T-helper 2 cell treated with Interferon-gamma antibody and Interleukin-4, amounts not matched to agents 5 μg/mL and 100 μg/mL, for 36 hours (primary cell): ENCODE measurements around the gene TBC1D7.

Experiments
- DNase-seq: peaks from one replicate; pipeline ENCODE4 v3.0.0; 2021; ENCODE audit warnings: low spot score
- H3K27ac Mint-ChIP-seq: one replicate; pipeline ENCODE4 v1.8.0; 2021; ENCODE audit warnings: mild to moderate bottlenecking, mixed read lengths
- H3K27me3 Mint-ChIP-seq: one replicate; pipeline ENCODE4 v1.8.0; 2021; ENCODE audit warnings: low read depth, mixed read lengths
- H3K36me3 Mint-ChIP-seq: one replicate; pipeline ENCODE4 v1.8.0; 2021; ENCODE audit warnings: low read depth, mixed read lengths
- H3K4me1 Mint-ChIP-seq: one replicate; pipeline ENCODE4 v1.8.0; 2021; ENCODE audit warnings: low read depth, mixed read lengths
- H3K4me3 Mint-ChIP-seq: one replicate; pipeline ENCODE4 v1.8.0; 2022; ENCODE audit warnings: mild to moderate bottlenecking, moderate library complexity, mixed read lengths
- H3K9me3 Mint-ChIP-seq: one replicate; pipeline ENCODE4 v1.8.0; 2021; ENCODE audit warnings: mixed read lengths

Gene TBC1D7

GRCh38 chr6:13286181-13286580 lies 42.2 kb downstream of the TBC1D7 start:
- H3K9me3 Mint-ChIP-seq: peaks cover 32% of the 10 kb centered on the region
- no peaks in the 10 kb centered on the region for H3K27me3 Mint-ChIP-seq
- no peaks in the 10 kb centered on the region for H3K4me1 Mint-ChIP-seq
- H3K4me3 Mint-ChIP-seq: no peak overlapping the region
- DNase-seq: no peak
- peaks cover 34% of the 10 kb centered on the region for H3K36me3 Mint-ChIP-seq
- no peak overlapping the region for H3K27ac Mint-ChIP-seq

- Mint-ChIP-seq H3K36me3 (peaks cover 32% of the 10 kb centered on the region), H3K9me3 (peaks cover 32% of the 10 kb centered on the region), H3K4me3 (no peak overlapping the region), H3K4me1 (no peaks in the 10 kb centered on the region), H3K27ac (no peak overlapping the region), H3K27me3 (no peaks in the 10 kb centered on the region)
- no peak for DNase-seq
Measured at GRCh38 chr6:13285705-13286104, 42.6 kb downstream of the TBC1D7 start.

- Mint-ChIP-seq H3K36me3 (peaks cover 24% of the 10 kb centered on the region), H3K9me3 (peaks cover 27% of the 10 kb centered on the region), H3K27me3 (no peaks in the 10 kb centered on the region), H3K27ac (no peak overlapping the region), H3K4me1 (no peaks in the 10 kb centered on the region), H3K4me3 (no peak overlapping the region)
- no peak for DNase-seq
Measured at GRCh38 chr6:13284646-13285045, 43.7 kb downstream of the TBC1D7 start.

- no peak for DNase-seq
- Mint-ChIP-seq H3K36me3 (peaks cover 14% of the 10 kb centered on the region), H3K4me3 (no peak overlapping the region), H3K27me3 (no peaks in the 10 kb centered on the region), H3K4me1 (no peaks in the 10 kb centered on the region), H3K27ac (no peak overlapping the region), H3K9me3 (peaks cover 25% of the 10 kb centered on the region)
Measured at GRCh38 chr6:13283331-13283730, 45.0 kb downstream of the TBC1D7 start.

GRCh38 chr6:13282393-13283069 lies 45.8 kb downstream of the TBC1D7 start:
- H3K27ac Mint-ChIP-seq: no peak overlapping the region
- H3K4me3 Mint-ChIP-seq: no peak overlapping the region
- DNase-seq: no peak
- H3K4me1 Mint-ChIP-seq: no peaks in the 10 kb centered on the region
- peaks cover 11% of the 10 kb centered on the region for H3K36me3 Mint-ChIP-seq
- H3K9me3 Mint-ChIP-seq: peaks cover 21% of the 10 kb centered on the region
- H3K27me3 Mint-ChIP-seq: no peaks in the 10 kb centered on the region

- Mint-ChIP-seq H3K27ac (no peak overlapping the region), H3K4me1 (no peaks in the 10 kb centered on the region), H3K9me3 (peaks cover 13% of the 10 kb centered on the region), H3K4me3 (no peak overlapping the region), H3K36me3 (peaks cover 4% of the 10 kb centered on the region), H3K27me3 (no peaks in the 10 kb centered on the region)
- DNase-seq: no peak
Measured at GRCh38 chr6:13281686-13282085, 46.7 kb downstream of the TBC1D7 start.

- H3K4me3 Mint-ChIP-seq: no peak overlapping the region
- H3K27me3 Mint-ChIP-seq: no peaks in the 10 kb centered on the region
- H3K4me1 Mint-ChIP-seq: no peaks in the 10 kb centered on the region
- no peaks in the 10 kb centered on the region for H3K9me3 Mint-ChIP-seq
- no peaks in the 10 kb centered on the region for H3K36me3 Mint-ChIP-seq
- no peak overlapping the region for H3K27ac Mint-ChIP-seq
- no peak for DNase-seq
Measured at GRCh38 chr6:13280254-13280653, 48.1 kb downstream of the TBC1D7 start.

GRCh38 chr6:13278991-13279390 lies 49.3 kb downstream of the TBC1D7 start:
- no peak overlapping the region for H3K4me3 Mint-ChIP-seq
- H3K9me3 Mint-ChIP-seq: no peaks in the 10 kb centered on the region
- no peak for DNase-seq
- H3K27me3 Mint-ChIP-seq: no peaks in the 10 kb centered on the region
- no peaks in the 10 kb centered on the region for H3K36me3 Mint-ChIP-seq
- no peak overlapping the region for H3K27ac Mint-ChIP-seq
- H3K4me1 Mint-ChIP-seq: peaks cover 4% of the 10 kb centered on the region

GRCh38 chr6:13278164-13278563 lies 50.2 kb downstream of the TBC1D7 start:
- no peak overlapping the region for H3K27ac Mint-ChIP-seq
- H3K4me1 Mint-ChIP-seq: peaks cover 11% of the 10 kb centered on the region
- DNase-seq: no peak
- H3K9me3 Mint-ChIP-seq: no peaks in the 10 kb centered on the region
- H3K36me3 Mint-ChIP-seq: no peaks in the 10 kb centered on the region
- H3K4me3 Mint-ChIP-seq: no peak overlapping the region
- no peaks in the 10 kb centered on the region for H3K27me3 Mint-ChIP-seq

- Mint-ChIP-seq H3K27me3 (peaks cover 2% of the 10 kb centered on the region), H3K4me1 (peaks cover 12% of the 10 kb centered on the region), H3K36me3 (no peaks in the 10 kb centered on the region), H3K4me3 (no peak overlapping the region), H3K27ac (no peak overlapping the region), H3K9me3 (no peaks in the 10 kb centered on the region)
- DNase-seq: no peak
Measured at GRCh38 chr6:13277231-13277630, 51.1 kb downstream of the TBC1D7 start.

GRCh38 chr6:13275435-13275989 lies 52.8 kb downstream of the TBC1D7 start:
- no peak overlapping the region for H3K27ac Mint-ChIP-seq
- peaks cover 12% of the 10 kb centered on the region for H3K4me1 Mint-ChIP-seq
- H3K4me3 Mint-ChIP-seq: no peak overlapping the region
- DNase-seq: no peak
- H3K9me3 Mint-ChIP-seq: no peaks in the 10 kb centered on the region
- H3K36me3 Mint-ChIP-seq: no peaks in the 10 kb centered on the region
- peaks cover 3% of the 10 kb centered on the region for H3K27me3 Mint-ChIP-seq

- Mint-ChIP-seq H3K27ac (no peak overlapping the region), H3K4me1 (peaks cover 12% of the 10 kb centered on the region), H3K4me3 (no peak overlapping the region), H3K36me3 (no peaks in the 10 kb centered on the region), H3K9me3 (no peaks in the 10 kb centered on the region), H3K27me3 (peaks cover 3% of the 10 kb centered on the region)
- DNase-seq: no peak
Measured at GRCh38 chr6:13274707-13275434, 53.5 kb downstream of the TBC1D7 start.

GRCh38 chr6:13273931-13274706 lies 54.2 kb downstream of the TBC1D7 start:
- no peaks in the 10 kb centered on the region for H3K9me3 Mint-ChIP-seq
- H3K27ac Mint-ChIP-seq: peak overlapping the region; percentile 24
- H3K4me3 Mint-ChIP-seq: peak overlapping the region; percentile 57
- H3K27me3 Mint-ChIP-seq: peaks cover 3% of the 10 kb centered on the region
- no peaks in the 10 kb centered on the region for H3K36me3 Mint-ChIP-seq
- peak; percentile 67 for DNase-seq
- peaks cover 12% of the 10 kb centered on the region for H3K4me1 Mint-ChIP-seq
